IPS-18a (cell line): Measurements from ENCODE around the gene POLD3.
A peak's percentile ranks its signal among the peaks of the same experiment; 100 is the strongest.

Source experiments
- H3K27ac ChIP-seq: one replicate; pipeline ENCODE4 v1.5.1; 2013; ENCODE audit warnings: low read length
- H3K27me3 ChIP-seq: one replicate; pipeline ENCODE4 v1.6.1; 2013; ENCODE audit warnings: mild to moderate bottlenecking, low read length; ENCODE audit not compliant: control insufficient read depth, insufficient read depth
- H3K36me3 ChIP-seq: one replicate; pipeline ENCODE4 v1.6.1; 2013; ENCODE audit warnings: low read depth, low read length; ENCODE audit not compliant: control insufficient read depth
- H3K4me1 ChIP-seq: one replicate; pipeline ENCODE4 v1.6.1; 2013; ENCODE audit warnings: low read depth, low read length; ENCODE audit not compliant: control insufficient read depth
- H3K4me3 ChIP-seq: one replicate; pipeline ENCODE4 v1.5.1; 2013; ENCODE audit warnings: low read length
- H3K9ac ChIP-seq: one replicate; pipeline ENCODE4 v1.6.1; 2013; ENCODE audit warnings: mild to moderate bottlenecking, low read length, moderate library complexity
- H3K9me3 ChIP-seq: one replicate; pipeline ENCODE4 v1.6.1; 2013; ENCODE audit warnings: low read depth, low read length; ENCODE audit not compliant: control insufficient read depth

POLD3 gene

GRCh38 chr11:74592441-74593362 is at the start of gene POLD3:
Gene POLD3, plus strand, starts transcription at chr11:74592582. Its CDS starts 77 bp downstream, at chr11:74592659.
- peak within 1 kb of the TSS; percentile 100 for H3K4me3 ChIP-seq
- H3K36me3 ChIP-seq = peaks cover 20% of the 10 kb centered on the region
- no peaks in the 10 kb centered on the region for H3K9me3 ChIP-seq
- H3K27ac ChIP-seq = peak within 1 kb of the TSS; percentile 89
- peak within 1 kb of the TSS; percentile 99 for H3K9ac ChIP-seq
- H3K27me3 ChIP-seq = no peaks in the 10 kb centered on the region
- peaks cover 5% of the 10 kb centered on the region for H3K4me1 ChIP-seq

GRCh38 chr11:74543991-74544390 is 48.4 kb upstream of the POLD3 start:
- Histone ChIP-seq H3K4me1 (no peaks in the 10 kb centered on the region), H3K27ac (no peak overlapping the region), H3K27me3 (no peaks in the 10 kb centered on the region), H3K4me3 (no peak overlapping the region), H3K9ac (no peak overlapping the region), H3K9me3 (peaks cover 19% of the 10 kb centered on the region), H3K36me3 (no peaks in the 10 kb centered on the region)

GRCh38 chr11:74546752-74547151 is 45.6 kb upstream of the POLD3 start:
- H3K36me3 ChIP-seq = no peaks in the 10 kb centered on the region

GRCh38 chr11:74550991-74551753 is 41.2 kb upstream of the POLD3 start:
- Histone ChIP-seq H3K4me1 (peaks cover 7% of the 10 kb centered on the region), H3K36me3 (no peaks in the 10 kb centered on the region), H3K9me3 (no peaks in the 10 kb centered on the region), H3K4me3 (no peak overlapping the region), H3K9ac (no peak overlapping the region), H3K27me3 (no peaks in the 10 kb centered on the region), H3K27ac (no peak overlapping the region)

More at GRCh38 chr11:74546752-74547151, 45.6 kb upstream of the POLD3 start:
- Histone ChIP-seq H3K9me3 (peaks cover 19% of the 10 kb centered on the region), H3K4me3 (no peak overlapping the region), H3K9ac (no peak overlapping the region), H3K27ac (no peak overlapping the region), H3K4me1 (peaks cover 7% of the 10 kb centered on the region), H3K27me3 (no peaks in the 10 kb centered on the region)

- Histone ChIP-seq H3K27me3 (no peaks in the 10 kb centered on the region), H3K9me3 (no peaks in the 10 kb centered on the region)
Observed at GRCh38 chr11:74551754-74552145, 40.6 kb upstream of the POLD3 start.

GRCh38 chr11:74557526-74557925 is 34.9 kb upstream of the POLD3 start:
- Histone ChIP-seq H3K4me1 (no peaks in the 10 kb centered on the region), H3K4me3 (no peak overlapping the region), H3K27ac (no peak overlapping the region), H3K36me3 (no peaks in the 10 kb centered on the region), H3K27me3 (no peaks in the 10 kb centered on the region), H3K9ac (no peak overlapping the region), H3K9me3 (no peaks in the 10 kb centered on the region)

More at GRCh38 chr11:74551754-74552145, 40.6 kb upstream of the POLD3 start:
- Histone ChIP-seq H3K9ac (no peak overlapping the region), H3K27ac (no peak overlapping the region), H3K4me3 (no peak overlapping the region), H3K4me1 (peaks cover 7% of the 10 kb centered on the region), H3K36me3 (no peaks in the 10 kb centered on the region)

- Histone ChIP-seq H3K36me3 (no peaks in the 10 kb centered on the region), H3K27me3 (no peaks in the 10 kb centered on the region), H3K9me3 (no peaks in the 10 kb centered on the region), H3K4me1 (no peaks in the 10 kb centered on the region), H3K9ac (no peak overlapping the region), H3K4me3 (no peak overlapping the region), H3K27ac (no peak overlapping the region)
Observed at GRCh38 chr11:74559110-74559933, 33.1 kb upstream of the POLD3 start.

- Histone ChIP-seq H3K9me3 (no peaks in the 10 kb centered on the region), H3K4me3 (no peak overlapping the region), H3K4me1 (no peaks in the 10 kb centered on the region), H3K27me3 (no peaks in the 10 kb centered on the region), H3K36me3 (no peaks in the 10 kb centered on the region), H3K27ac (no peak overlapping the region), H3K9ac (no peak overlapping the region)
Observed at GRCh38 chr11:74559934-74560309, 32.5 kb upstream of the POLD3 start.

- H3K36me3 ChIP-seq = no peaks in the 10 kb centered on the region
- no peak overlapping the region for H3K9ac ChIP-seq
- no peaks in the 10 kb centered on the region for H3K4me1 ChIP-seq
- no peaks in the 10 kb centered on the region for H3K9me3 ChIP-seq
- H3K27ac ChIP-seq = no peak overlapping the region
- no peak overlapping the region for H3K4me3 ChIP-seq
- no peaks in the 10 kb centered on the region for H3K27me3 ChIP-seq
Observed at GRCh38 chr11:74566146-74566960, 26.0 kb upstream of the POLD3 start.

- Histone ChIP-seq H3K4me3 (no peak overlapping the region), H3K36me3 (no peaks in the 10 kb centered on the region), H3K4me1 (no peaks in the 10 kb centered on the region), H3K27ac (no peak overlapping the region), H3K9ac (no peak overlapping the region), H3K9me3 (no peaks in the 10 kb centered on the region), H3K27me3 (no peaks in the 10 kb centered on the region)
Observed at GRCh38 chr11:74568028-74568427, 24.4 kb upstream of the POLD3 start.
